GM21723 (cell line): ENCODE data around the gene AGMAT.

Source experiments
- ATAC-seq: cut with Tn5 transposase; IDR thresholded peaks from one replicate; pipeline ENCODE4 v1.9.1; 2021; ENCODE audit warnings: mild to moderate bottlenecking, moderate library complexity; ENCODE audit not compliant: unreplicated experiment

The AGMAT gene, protein sequence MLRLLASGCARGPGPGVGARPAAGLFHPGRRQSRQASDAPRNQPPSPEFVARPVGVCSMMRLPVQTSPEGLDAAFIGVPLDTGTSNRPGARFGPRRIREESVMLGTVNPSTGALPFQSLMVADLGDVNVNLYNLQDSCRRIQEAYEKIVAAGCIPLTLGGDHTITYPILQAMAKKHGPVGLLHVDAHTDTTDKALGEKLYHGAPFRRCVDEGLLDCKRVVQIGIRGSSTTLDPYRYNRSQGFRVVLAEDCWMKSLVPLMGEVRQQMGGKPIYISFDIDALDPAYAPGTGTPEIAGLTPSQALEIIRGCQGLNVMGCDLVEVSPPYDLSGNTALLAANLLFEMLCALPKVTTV

DNA sequence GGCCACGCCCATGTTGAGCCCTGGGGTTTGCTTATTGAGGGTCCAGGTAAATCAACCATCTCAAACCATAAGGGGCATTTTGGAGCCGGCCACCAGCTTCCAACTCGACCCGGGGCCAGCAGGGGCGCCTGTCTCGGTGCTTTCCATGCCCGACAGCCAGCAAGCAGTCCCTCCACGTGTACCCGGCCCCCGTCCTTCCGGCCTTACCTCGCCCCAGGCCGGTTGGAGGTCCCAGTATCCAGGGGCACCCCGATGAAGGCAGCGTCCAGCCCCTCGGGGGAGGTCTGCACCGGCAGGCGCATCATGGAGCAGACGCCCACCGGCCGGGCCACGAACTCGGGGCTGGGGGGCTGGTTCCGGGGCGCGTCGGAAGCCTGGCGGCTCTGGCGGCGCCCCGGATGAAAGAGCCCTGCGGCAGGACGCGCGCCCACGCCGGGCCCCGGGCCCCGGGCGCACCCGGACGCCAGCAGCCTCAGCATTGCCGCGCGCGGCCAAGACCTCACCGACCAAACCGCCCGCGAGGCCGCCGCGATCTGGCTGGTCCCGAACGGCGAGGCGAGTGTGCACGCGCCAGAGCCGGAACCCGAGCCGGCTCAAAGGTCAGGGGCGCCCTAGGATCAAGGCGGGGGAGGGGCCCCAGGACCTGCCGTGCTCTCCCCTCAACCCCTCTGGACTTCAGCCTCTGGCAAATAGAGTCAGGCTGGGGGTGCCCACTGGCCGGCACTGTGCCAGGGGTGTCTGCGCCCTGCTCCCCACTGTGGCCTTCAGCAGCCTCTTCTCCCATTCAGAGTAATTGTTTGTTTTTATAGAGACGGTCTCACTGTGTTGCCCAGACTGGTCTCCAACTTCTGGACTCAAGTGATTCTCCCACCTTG, at the start of gene AGMAT:
AGMAT (minus strand) TSS at position 563 of the 875 bp plus-strand sequence; CDS start at position 479, 84 bp downstream.
- ATAC-seq, result peak; percentile 58

DNA sequence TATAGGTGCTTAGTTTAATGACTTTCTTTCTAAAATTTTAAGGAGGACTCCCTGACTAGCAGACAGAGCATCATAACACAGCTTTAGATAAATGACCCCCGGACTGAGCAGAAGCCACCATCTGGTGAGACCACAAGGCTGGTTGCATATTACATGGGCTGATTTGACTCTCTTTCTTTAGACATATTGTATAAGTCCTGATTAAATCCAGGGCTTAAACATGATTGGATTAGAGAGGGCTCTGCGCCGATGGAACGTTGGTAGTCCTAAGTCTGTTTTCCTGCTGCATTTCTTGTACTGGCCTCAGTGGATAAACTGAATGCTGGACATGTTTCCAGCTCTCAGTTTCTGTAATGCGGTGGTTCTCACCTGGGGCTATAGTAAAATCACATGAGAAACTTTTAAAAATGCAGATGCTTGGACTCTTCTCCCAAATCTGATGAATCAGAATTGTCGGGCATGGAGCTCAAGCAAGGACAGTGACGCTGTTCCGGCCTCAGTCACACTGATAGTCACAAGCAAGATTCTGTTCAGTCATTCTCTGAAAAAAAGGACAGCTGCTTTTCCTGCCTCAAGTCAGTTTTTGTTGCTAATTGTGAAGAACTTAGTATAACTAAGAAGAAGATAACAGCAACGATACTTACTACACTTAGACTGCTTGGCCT, 49.0 kb upstream of the AGMAT start:
- ATAC-seq, result no peak

DNA sequence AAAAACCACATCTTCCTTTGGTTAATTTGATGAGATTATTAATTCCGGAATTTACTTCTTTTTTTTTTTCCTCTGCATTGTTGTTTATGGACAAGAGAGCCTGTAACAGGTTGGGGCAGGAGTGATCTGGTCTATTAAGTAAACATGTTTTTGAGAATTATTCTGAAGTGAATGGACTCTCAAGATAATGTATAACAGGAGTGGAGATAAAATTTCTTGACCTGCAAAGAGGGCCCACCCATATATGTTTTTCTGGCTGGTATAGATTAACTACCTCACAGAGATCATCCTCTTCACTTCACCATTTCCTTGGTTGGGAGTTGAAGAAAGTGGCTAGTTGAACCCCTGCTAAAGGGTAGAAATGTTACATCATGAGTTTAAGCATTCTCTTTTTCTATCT, 43.2 kb upstream of the AGMAT start:
- ATAC-seq, result no peak

DNA sequence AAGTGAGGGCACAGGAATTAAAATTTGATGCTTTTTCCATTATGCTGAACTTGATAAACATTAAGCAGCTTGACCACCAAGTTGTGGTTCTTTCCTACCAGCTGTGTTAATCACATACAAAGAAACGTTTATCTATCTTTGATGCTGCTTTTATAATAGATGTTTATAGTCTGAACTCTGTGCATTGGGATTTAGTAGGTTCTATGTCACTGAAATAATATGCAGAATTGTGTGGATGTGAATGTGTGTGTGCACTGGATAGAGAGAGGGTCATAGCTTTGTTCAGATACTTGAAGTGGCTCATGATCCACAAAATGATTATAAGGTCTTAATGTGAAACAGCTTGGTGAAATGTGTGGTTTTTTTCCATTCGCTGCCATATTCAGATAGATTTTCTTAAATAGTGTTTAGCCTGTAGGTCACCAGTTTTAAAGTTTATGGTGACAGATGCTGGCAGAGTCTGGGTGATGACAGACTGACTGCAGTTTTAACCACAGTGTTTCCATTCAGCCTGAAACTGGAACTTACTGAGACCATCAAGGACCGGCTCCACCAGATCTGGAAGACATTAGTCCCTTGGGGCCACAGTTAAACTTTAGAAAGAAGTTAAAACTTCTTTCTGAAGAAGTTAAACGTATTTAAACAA, 42.6 kb upstream of the AGMAT start:
- peak; percentile 84 for ATAC-seq

DNA sequence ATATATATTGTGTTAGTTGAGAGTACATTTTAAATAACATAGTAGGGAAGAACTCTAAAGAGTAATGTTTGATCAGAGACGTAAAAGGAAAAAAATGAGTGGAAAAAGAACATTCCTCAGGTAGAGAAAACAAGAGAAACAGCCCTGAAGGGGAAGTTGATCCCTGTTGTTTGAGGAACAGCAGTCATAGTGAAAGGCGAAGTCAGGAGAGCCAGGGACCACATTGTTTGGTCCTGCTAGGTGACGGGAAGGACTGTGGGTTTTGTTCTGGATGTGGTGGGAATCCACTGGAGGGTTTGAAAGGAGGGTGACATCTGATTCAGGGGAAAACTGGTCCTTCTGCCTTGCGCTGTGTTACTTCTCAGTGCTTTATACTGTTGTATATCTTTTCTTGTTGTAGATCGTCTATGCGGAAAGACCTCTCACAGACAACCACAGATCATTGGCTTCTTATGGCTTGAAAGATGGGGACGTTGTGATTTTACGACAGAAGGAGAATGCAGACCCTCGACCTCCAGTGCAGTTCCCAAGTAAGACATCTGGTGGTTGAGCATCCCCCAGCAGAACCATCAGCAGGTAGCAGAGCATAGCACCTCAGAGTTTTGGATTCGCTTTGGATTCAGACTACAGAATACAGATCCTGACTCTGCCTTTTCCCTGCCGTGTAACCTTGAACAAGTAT, 41.6 kb upstream of the AGMAT start:
- no peak for ATAC-seq

DNA sequence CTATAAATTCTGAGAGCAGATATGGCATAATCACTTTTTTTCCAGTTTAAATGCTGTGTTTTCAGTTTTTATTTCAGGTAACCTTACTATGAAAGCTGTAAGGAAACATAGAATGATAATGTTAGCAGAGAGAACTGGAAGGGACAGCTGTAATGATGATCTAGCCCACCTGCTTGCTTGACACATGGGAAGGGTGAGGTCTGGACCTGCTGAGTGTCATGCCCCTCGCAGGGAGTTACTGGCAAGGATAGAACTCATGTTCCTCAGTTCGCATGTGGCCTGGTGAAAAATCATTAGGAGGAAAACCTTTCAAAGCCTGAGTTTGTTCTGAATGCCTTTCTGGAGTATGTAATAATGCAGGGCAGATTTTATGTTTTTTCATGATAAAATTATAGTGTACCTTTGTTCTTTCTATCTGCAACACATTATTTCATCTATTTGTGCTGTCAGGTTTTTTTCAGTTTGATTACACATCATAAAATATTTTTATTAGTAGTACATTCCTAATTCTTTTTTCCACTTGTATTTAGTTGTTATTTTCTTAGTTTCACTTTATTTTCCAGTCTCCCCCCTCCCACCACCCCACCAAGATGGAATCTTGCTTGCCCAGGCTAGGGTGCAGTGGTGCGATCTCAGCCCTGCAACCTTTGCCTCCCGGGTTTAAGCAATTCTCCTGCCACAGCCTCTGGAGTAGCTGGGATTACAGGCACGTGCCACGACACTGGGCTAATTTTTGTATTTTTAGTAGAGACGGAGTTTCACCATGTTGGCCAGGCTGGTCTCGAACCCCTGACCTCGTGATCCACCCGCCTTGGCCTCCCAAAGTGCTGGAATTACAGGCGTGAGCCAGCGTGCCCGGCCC, 40.4 kb upstream of the AGMAT start:
- no peak for ATAC-seq

DNA sequence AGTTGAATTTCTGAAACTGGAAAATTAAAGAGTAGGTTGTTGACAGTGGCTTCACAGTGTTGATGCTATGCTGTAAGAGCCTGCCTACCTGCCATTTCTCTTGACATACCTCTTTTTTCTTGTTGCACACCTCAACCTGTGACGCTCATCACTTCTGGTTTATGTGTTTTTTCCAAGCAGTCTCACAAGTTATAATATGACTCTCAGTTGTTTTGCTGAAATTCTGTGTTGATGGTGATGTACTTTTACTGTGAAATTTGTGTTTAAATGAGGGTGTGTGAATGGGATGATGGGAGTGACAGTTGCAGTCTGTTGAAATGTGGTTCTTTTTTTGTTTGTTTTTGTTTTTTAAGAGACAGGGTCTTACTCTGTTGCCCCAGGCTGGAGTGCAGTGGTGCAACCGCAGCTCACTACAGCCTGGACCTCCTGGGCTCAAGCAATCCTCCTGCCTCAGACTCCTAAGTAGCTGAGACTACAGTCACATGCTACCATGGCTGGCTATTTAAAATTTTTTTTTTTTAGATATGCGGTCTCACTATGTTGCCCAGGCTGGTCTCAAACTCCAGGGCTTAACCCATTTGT, 39.4 kb upstream of the AGMAT start:
- no peak for ATAC-seq

DNA sequence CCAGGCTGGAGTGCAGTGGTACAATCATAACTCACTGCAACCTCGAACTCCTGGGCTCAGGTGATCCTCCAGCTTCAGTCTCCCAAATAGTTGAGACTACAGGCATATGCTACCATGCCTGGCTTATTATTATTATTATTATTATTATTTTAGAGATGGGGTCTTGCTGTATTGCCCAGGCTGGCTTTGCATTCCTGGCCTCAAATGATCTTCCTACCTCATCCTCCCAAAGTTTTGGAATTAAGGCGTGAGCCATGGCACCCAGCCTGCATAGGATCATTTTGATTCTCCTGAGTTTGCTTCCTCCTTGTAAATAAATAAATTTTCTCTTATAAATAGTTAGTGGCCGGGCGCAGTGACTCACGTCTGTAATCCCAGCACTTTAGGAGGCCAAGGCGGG, 38.6 kb upstream of the AGMAT start:
- no peak for ATAC-seq

DNA sequence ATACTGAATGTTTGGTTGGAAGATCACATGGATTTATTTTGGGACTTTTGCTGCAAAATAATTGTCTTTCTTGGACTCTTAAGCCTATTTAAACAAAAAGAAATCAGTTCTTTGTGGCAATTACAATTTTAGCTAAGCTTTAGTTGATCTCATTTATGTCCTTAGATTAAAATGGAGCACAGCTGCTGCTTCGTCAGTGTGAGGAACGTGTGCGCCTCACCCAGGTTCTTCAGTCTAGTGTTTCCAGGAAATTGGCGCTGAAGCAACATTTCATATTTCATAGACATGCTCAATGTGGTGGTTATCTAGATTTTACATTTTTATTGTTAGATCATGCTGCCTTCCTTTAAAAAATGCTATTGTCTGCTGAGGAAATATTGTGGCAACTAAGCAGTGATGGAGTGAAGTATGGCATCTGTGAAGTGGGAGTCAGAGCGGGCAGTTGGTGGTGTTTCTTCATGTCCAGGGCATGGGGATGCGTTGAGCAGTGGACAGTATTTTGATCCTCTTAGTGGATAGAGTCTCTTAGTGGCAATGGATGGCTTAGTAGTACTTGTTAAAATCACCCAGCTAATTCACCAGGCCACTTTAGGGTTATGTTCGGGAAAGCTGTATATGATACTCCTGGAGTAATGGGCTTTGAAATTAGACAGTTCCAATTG, 38.0 kb upstream of the AGMAT start:
- ATAC-seq, result no peak

DNA sequence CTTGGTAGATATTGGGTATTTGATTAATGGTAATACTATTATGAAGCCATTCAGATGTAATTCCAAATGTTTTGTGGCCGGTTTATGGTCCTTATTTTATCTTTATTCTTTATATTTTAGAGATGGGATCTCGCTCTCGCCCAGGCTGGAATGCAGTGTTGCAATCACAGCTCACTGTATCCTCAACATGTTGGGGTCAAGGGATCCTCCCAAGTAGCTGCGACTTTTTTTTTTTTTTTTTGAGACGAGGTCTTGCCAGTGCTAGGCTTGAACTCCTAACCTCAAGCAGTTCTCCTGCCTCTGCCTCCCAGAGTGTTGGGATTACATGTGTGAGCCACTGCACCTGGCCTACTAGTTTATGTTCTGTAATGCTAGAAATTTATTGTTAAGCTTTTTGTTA, 37.1 kb upstream of the AGMAT start:
- ATAC-seq, result no peak

DNA sequence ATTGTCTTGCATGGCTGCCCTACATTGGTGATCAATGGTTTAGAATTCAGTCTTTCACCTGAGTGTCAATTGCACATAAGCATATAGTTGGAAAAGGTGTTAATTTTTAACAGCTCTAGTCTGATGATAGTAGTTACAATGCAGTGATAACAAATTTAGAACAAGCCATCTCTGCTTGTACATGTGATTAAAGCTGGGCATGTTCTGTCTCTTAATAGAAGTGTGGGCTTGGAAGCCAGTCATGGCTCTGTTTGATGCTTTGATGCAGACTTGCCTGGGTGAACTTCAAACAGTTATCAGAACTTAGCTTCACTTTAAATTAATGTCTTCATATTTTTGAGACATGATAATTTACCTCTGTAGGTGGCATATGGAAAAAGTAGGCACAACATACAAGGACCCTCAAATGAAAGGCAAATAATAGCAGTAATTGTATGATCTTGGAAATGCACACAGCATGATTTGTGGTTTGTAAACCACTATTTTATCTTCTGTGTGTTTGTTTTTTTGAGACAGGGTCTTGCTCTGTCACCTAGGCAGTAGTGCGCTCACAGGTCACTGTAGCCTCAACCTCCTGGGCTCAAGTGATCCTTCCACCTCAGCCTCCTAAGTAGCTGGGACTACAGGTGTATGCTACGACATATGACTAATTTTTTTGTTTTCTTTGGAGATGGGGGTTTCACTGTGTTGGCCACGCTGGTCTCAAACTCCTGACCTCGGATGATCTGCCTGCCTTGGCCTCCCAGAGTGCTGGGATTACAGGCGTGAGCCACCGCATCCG, 36.2 kb upstream of the AGMAT start:
- ATAC-seq, result no peak

DNA sequence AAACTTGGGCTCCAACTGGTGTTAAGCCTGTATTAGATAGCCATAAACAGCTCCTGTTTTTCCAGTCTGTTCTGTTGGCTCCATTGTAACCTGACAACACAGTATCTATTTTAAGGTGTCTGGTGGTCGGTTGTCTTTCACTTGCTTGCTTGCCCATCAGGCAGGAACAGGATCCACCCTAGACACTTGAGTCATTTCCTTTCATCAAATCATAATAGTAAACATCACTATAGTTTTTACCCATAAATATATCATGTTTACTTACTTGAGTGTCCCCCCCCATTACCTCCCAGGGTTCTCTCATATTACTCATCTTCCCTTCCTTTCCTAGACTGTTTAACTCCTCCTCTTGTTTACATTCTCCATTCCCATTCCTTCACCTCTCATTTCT, 35.3 kb upstream of the AGMAT start:
- ATAC-seq, result no peak

DNA sequence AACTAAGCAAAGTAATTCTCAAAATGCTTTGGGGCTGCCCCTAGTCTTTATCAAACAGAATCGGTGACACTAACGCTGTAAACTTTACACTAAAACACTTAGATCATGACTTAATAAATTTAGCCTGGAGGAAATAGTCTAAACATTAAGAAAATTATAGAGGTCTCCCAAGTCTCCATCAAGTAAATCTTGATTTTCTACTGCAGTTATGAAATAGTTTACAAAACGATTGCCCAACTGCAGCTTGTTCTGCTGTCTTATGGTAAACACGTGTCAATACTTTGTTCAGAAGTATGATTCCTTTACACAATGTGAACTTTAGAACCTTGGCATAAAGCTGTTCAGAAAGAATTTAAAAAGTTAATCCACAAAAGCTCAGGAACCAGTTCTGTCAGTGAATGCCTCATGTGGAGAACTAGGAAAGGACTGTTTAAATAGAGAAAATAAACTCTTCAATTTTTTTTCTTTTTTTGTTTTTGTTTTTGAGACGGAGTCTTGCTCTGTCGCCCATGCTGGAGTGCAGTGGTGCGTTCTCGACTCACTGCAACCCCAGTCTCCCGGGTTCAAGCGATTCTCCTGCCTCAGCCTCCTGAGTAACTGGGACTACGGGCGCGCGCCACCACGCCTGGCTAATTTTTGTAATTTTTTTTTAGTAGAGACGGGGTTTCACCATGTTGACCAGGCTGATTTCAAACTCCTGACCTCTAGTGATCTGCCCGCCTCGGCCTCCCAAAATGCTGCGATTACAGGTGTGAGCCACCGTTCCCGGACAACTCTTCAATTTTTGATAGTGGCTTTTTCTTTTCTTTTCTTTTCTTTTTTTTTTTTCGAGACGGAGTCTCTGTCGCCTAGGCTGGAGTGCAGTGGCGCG, 34.0 kb upstream of the AGMAT start:
- no peak for ATAC-seq

DNA sequence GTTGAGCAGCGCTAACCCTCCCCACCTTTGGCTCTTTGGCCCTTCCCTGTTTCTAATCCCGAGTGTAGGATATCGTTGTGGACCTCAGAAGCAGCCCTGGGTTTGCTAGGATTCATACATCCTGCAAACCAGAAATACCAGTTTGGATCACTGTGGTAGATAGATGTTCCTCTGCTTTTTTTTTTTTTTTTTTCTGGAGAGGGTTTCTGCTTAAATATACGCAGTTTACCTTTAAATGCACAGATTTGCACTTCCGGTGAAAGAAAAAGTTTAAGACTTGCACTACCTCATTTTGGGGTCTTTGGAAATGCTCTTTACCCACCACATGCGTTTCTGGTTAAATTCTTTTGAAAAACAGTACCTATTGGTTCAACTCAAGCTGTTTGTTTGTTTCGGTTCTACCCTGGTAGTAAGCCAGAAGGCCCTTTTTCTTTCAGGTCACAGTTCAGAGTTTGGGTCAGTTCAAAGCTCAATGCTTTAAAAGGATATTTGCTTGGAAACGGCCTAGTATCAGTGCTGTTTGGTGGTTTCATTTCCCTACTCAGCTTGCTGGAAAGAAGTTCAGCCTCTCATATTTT, 33.3 kb upstream of the AGMAT start:
- ATAC-seq, result peak; percentile 25

DNA sequence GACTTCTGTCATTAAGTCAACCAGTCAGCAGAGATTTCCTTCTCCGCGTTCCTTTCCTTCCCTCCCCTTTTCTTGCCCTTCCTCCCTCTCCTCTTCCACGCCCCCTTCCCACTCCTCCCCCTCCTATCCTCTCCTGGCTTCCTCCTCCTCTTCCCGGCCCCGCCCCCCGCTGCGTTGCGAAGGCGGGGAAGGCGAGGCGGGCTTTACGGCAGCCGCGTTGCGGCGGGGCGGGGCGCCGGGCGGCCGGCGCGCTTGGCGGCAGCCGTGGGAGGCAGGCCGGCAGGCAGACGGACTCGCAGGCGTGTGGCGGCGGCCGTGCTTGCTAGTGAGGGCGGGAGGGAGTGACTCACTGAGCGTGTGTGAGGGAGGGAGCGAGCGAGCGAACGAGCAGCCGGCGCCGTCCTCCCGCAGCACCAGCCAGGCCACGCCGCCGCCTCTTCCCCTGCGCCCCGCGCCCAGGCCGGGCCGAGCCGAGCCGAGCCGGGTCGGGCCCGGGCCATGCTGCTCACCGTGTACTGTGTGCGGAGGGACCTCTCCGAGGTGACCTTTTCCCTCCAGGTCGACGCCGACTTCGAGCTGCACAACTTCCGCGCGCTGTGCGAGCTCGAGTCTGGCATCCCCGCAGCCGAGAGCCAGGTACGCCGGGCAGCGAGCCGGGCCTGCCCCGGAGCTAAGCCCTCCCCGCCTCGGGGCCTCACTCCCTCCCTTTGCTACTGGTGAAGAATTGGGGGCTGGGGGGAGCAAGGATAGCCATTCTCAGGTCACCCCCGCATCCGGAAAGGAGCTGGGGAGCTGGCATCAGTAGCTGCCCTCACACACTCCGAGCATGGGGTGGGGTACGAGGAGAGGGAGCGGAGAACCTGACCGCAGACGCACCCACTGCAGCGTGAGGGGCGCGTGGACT, 32.6 kb upstream of the AGMAT start, which contains the start of gene DDI2:
DDI2 (plus strand) TSS at position 286 of the 904 bp plus-strand sequence; CDS start at position 499, 213 bp downstream.
- ATAC-seq, result peak; percentile 76
